ENCODE data around the gene HEPN1. TPM values are rescaled to one million over a fixed set of nuclear protein-coding genes. Genes with fewer than 3 reads are reported as not detected.

The HEPN1 gene
- polyA plus RNA-seq, 1 donor = not detected

GRCh38 chr11:124892750-124893454, 26.1 kb upstream of the HEPN1 start:
- H3K4me3 ChIP-seq (ENCODE audit: low read length) = no peak overlapping the region
- WGBS (ENCODE audit: insufficient coverage, low lambda C conversion rate) = 92% methylated on average over 4 of the region's 9 CpGs
- no peaks in the 10 kb centered on the region for H3K9me3 ChIP-seq (ENCODE audit: control insufficient read depth, low read depth, low read length)
- no peak overlapping the region for H3K27ac ChIP-seq (ENCODE audit: low read length)
- DNase-seq = no peak
- no peaks in the 10 kb centered on the region for H3K4me1 ChIP-seq (ENCODE audit: control insufficient read depth, insufficient read depth, low read length)
- peaks cover 21% of the 10 kb centered on the region for H3K27me3 ChIP-seq (ENCODE audit: control insufficient read depth, insufficient read depth, low read length)
- H3K36me3 ChIP-seq (ENCODE audit: control insufficient read depth, insufficient read depth, low read length) = no peaks in the 10 kb centered on the region

- H3K9me3 ChIP-seq (ENCODE audit: control insufficient read depth, low read depth, low read length) = no peaks in the 10 kb centered on the region
- no peak for DNase-seq
- H3K4me3 ChIP-seq (ENCODE audit: low read length) = no peak overlapping the region
- H3K27me3 ChIP-seq (ENCODE audit: control insufficient read depth, insufficient read depth, low read length) = peaks cover 21% of the 10 kb centered on the region
- no peak overlapping the region for H3K27ac ChIP-seq (ENCODE audit: low read length)
- WGBS (ENCODE audit: insufficient coverage, low lambda C conversion rate) = no CpG with 5 or more reads among the region's 14 CpGs
- no peaks in the 10 kb centered on the region for H3K36me3 ChIP-seq (ENCODE audit: control insufficient read depth, insufficient read depth, low read length)
- no peaks in the 10 kb centered on the region for H3K4me1 ChIP-seq (ENCODE audit: control insufficient read depth, insufficient read depth, low read length)
Measured at GRCh38 chr11:124893781-124894401, 25.2 kb upstream of the HEPN1 start.

DNA sequence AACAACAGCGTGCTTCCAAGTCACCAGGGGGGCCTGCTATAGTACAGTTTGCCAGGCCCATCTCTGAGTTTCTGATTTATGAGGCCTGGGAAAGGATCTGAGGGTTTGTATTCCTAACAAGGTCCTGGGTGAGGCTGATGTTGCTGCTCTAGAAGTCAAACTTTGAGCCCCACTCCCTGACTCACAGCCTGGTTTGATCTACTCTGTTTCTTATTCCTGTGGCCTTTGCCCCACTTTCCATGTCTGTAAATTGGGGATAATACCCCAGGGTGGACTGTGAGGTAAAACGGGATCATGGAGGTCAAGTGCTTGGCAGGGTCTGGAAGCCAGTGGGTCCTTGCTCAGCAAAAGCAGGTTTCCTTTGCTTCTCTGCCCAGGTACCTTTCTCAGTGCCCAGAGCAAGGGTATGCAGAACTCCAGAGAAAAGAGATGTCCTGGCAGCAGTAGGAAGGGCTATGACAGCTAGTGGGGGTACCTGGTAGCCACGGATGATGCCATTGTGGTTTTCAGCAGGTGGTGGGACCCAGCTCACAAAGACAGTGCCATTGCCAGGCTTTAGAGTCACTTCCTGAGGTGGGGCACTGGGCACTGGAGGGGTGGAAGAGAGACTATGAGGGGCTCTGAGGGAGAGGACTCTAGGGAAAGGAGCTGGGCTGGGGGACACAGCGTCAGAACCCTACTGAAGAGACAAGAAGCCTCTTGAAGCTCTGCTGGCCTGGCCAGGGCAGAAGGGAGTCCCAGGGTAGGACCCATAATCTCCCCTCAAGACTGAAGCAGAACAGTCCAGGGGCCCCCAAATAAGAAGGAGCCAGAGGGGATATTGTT, 24.2 kb upstream of the HEPN1 start:
- H3K9me3 ChIP-seq (ENCODE audit: control insufficient read depth, low read depth, low read length) = no peaks in the 10 kb centered on the region
- WGBS (ENCODE audit: insufficient coverage, low lambda C conversion rate) = no CpG with 5 or more reads among the region's 4 CpGs

DNA sequence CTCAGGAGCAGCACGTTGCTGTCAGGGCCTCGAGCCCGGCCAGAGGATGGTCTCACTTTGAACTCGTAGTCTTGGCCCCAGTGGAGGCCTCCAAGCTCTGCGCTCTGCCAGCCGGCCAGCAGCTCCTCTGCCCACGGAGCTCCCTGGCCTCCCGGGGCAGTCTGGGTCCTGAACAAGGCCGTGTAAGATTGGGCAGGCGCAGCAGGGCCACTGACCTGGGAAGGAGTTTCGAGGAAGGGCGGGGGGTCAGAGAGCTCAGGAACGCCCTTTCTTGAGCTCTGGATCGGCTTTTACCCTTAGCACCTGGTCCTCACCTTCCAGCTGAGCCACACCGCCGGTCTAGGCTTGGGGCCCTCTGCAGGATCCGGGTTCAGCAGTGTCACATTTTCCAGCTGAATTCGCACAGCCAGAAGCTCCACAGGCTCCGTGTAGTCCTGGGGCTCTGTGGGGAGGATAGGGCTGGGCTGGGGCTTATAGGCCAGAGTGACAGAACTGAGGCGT, 23.5 kb upstream of the HEPN1 start:
- no peak overlapping the region for H3K27ac ChIP-seq (ENCODE audit: low read length)
- no peaks in the 10 kb centered on the region for H3K9me3 ChIP-seq (ENCODE audit: control insufficient read depth, low read depth, low read length)
- no CpG with 5 or more reads among the region's 20 CpGs for WGBS (ENCODE audit: insufficient coverage, low lambda C conversion rate)
- no peak for DNase-seq
- no peaks in the 10 kb centered on the region for H3K4me1 ChIP-seq (ENCODE audit: control insufficient read depth, insufficient read depth, low read length)
- no peaks in the 10 kb centered on the region for H3K36me3 ChIP-seq (ENCODE audit: control insufficient read depth, insufficient read depth, low read length)
- H3K4me3 ChIP-seq (ENCODE audit: low read length) = no peak overlapping the region
- H3K27me3 ChIP-seq (ENCODE audit: control insufficient read depth, insufficient read depth, low read length) = peaks cover 33% of the 10 kb centered on the region

More for the DNA sequence above, 24.2 kb upstream of the HEPN1 start:
- Histone ChIP-seq H3K4me1 (ENCODE audit: control insufficient read depth, insufficient read depth, low read length) (no peaks in the 10 kb centered on the region), H3K27ac (ENCODE audit: low read length) (no peak overlapping the region), H3K36me3 (ENCODE audit: control insufficient read depth, insufficient read depth, low read length) (no peaks in the 10 kb centered on the region), H3K4me3 (ENCODE audit: low read length) (no peak overlapping the region), H3K27me3 (ENCODE audit: control insufficient read depth, insufficient read depth, low read length) (peaks cover 27% of the 10 kb centered on the region)
- no peak for DNase-seq

GRCh38 chr11:124896071-124896750, 22.8 kb upstream of the HEPN1 start:
- WGBS (ENCODE audit: insufficient coverage, low lambda C conversion rate) = no CpG with 5 or more reads among the region's 16 CpGs
- H3K9me3 ChIP-seq (ENCODE audit: control insufficient read depth, low read depth, low read length) = no peaks in the 10 kb centered on the region
- H3K27ac ChIP-seq (ENCODE audit: low read length) = no peak overlapping the region
- H3K27me3 ChIP-seq (ENCODE audit: control insufficient read depth, insufficient read depth, low read length) = peaks cover 36% of the 10 kb centered on the region
- DNase-seq = no peak
- H3K4me3 ChIP-seq (ENCODE audit: low read length) = peak overlapping the region; percentile 4
- no peaks in the 10 kb centered on the region for H3K36me3 ChIP-seq (ENCODE audit: control insufficient read depth, insufficient read depth, low read length)
- H3K4me1 ChIP-seq (ENCODE audit: control insufficient read depth, insufficient read depth, low read length) = no peaks in the 10 kb centered on the region

GRCh38 chr11:124896821-124897391, 22.1 kb upstream of the HEPN1 start:
- no peaks in the 10 kb centered on the region for H3K36me3 ChIP-seq (ENCODE audit: control insufficient read depth, insufficient read depth, low read length)
- H3K4me1 ChIP-seq (ENCODE audit: control insufficient read depth, insufficient read depth, low read length) = no peaks in the 10 kb centered on the region
- WGBS (ENCODE audit: insufficient coverage, low lambda C conversion rate) = no CpG with 5 or more reads among the region's 9 CpGs
- no peak overlapping the region for H3K27ac ChIP-seq (ENCODE audit: low read length)
- H3K9me3 ChIP-seq (ENCODE audit: control insufficient read depth, low read depth, low read length) = no peaks in the 10 kb centered on the region
- H3K4me3 ChIP-seq (ENCODE audit: low read length) = no peak overlapping the region
- DNase-seq = no peak
- peaks cover 39% of the 10 kb centered on the region for H3K27me3 ChIP-seq (ENCODE audit: control insufficient read depth, insufficient read depth, low read length)

- no CpG with 5 or more reads among the region's 12 CpGs for WGBS (ENCODE audit: insufficient coverage, low lambda C conversion rate)
- Histone ChIP-seq H3K27ac (ENCODE audit: low read length) (no peak within 1 kb of the TSS), H3K9me3 (ENCODE audit: control insufficient read depth, low read depth, low read length) (no peaks in the 10 kb centered on the region), H3K4me3 (ENCODE audit: low read length) (no peak within 1 kb of the TSS), H3K4me1 (ENCODE audit: control insufficient read depth, insufficient read depth, low read length) (no peaks in the 10 kb centered on the region), H3K27me3 (ENCODE audit: control insufficient read depth, insufficient read depth, low read length) (peaks cover 36% of the 10 kb centered on the region), H3K36me3 (ENCODE audit: control insufficient read depth, insufficient read depth, low read length) (no peaks in the 10 kb centered on the region)
- DNase-seq = no peak
Measured at GRCh38 chr11:124897674-124898262, 21.3 kb upstream of the HEPN1 start, which contains the start of gene ROBO4. Gene ROBO4 (minus strand): TSS chr11:124897865. CDS start chr11:124897795, 70 bp downstream.

GRCh38 chr11:124898263-124898680, 20.8 kb upstream of the HEPN1 start:
- no peaks in the 10 kb centered on the region for H3K36me3 ChIP-seq (ENCODE audit: control insufficient read depth, insufficient read depth, low read length)
- peaks cover 38% of the 10 kb centered on the region for H3K27me3 ChIP-seq (ENCODE audit: control insufficient read depth, insufficient read depth, low read length)
- no CpG with 5 or more reads among the region's 3 CpGs for WGBS (ENCODE audit: insufficient coverage, low lambda C conversion rate)
- H3K4me3 ChIP-seq (ENCODE audit: low read length) = no peak overlapping the region
- no peak for DNase-seq
- H3K4me1 ChIP-seq (ENCODE audit: control insufficient read depth, insufficient read depth, low read length) = no peaks in the 10 kb centered on the region
- no peak overlapping the region for H3K27ac ChIP-seq (ENCODE audit: low read length)
- no peaks in the 10 kb centered on the region for H3K9me3 ChIP-seq (ENCODE audit: control insufficient read depth, low read depth, low read length)

- H3K9me3 ChIP-seq (ENCODE audit: control insufficient read depth, low read depth, low read length) = no peaks in the 10 kb centered on the region
- H3K27ac ChIP-seq (ENCODE audit: low read length) = no peak overlapping the region
- H3K4me1 ChIP-seq (ENCODE audit: control insufficient read depth, insufficient read depth, low read length) = no peaks in the 10 kb centered on the region
- H3K36me3 ChIP-seq (ENCODE audit: control insufficient read depth, insufficient read depth, low read length) = no peaks in the 10 kb centered on the region
- no CpG with 5 or more reads among the region's 5 CpGs for WGBS (ENCODE audit: insufficient coverage, low lambda C conversion rate)
- peaks cover 38% of the 10 kb centered on the region for H3K27me3 ChIP-seq (ENCODE audit: control insufficient read depth, insufficient read depth, low read length)
- no peak for DNase-seq
- no peak overlapping the region for H3K4me3 ChIP-seq (ENCODE audit: low read length)
Measured at GRCh38 chr11:124898711-124899110, 20.3 kb upstream of the HEPN1 start.
